Astrocyte of the cerebellum (primary cell): ENCODE results near the gene DNAJC25.

ENCODE experiments used
- DNase-seq: peaks from one replicate; pipeline ENCODE4 v3.0.0-alpha.2; 2011; ENCODE audit warnings: low read depth
- H3K4me3 ChIP-seq: 2 replicates; pipeline ENCODE4 v1.5.1; 2011; ENCODE audit warnings: mild to moderate bottlenecking, low read depth, low read length, moderate library complexity
- CTCF ChIP-seq: IDR thresholded peaks from 2 replicates; pipeline ENCODE4 v1.5.1; 2012; ENCODE audit warnings: low read length, low read depth, moderate library complexity, mild to moderate bottlenecking; ENCODE audit errors: missing control alignments
- in situ Hi-C: cut with HindIII; loops from 2 replicates; pipeline ENCODE4 v1.10.0; 2017; ENCODE audit warnings: low sequenced_read_pairs

Gene DNAJC25

GRCh38 chr9:111599092-111599954 is 31.8 kb upstream of the DNAJC25 start, which contains the start of gene PTGR1:
TSS of gene PTGR1 (minus strand) at chr9:111599647. CDS start at chr9:111597422, 2,225 bp downstream.
- DNase-seq, result peak; percentile 51
- in situ Hi-C loops, result no loop called here
- peak within 1 kb of the TSS; percentile 52 for H3K4me3 ChIP-seq
- no peak for TF ChIP-seq CTCF

DNA sequence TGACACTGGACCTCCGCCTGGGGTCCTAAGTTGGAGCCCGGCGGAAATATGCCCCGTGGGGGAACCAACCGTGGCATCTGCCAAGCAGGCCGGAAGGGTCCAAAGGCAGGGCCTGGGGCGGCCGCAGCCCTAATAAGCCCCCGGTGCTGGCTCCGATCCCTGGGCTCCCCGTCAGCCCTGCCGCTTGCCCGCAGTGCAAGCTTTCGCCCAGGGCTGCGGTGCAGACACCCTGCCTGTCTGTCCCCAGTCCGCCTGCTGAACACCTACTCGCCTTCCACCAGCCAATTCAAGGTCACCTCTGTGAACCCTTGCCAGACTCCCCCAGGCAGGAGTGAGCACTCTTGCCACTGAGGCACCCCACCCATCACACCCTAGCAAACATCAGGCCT is 31.2 kb upstream of the DNAJC25 start:
- in situ Hi-C loops, result no loop called here
- no peak for TF ChIP-seq CTCF
- DNase-seq, result no peak
- H3K4me3 ChIP-seq, result peak overlapping the region; percentile 52

DNA sequence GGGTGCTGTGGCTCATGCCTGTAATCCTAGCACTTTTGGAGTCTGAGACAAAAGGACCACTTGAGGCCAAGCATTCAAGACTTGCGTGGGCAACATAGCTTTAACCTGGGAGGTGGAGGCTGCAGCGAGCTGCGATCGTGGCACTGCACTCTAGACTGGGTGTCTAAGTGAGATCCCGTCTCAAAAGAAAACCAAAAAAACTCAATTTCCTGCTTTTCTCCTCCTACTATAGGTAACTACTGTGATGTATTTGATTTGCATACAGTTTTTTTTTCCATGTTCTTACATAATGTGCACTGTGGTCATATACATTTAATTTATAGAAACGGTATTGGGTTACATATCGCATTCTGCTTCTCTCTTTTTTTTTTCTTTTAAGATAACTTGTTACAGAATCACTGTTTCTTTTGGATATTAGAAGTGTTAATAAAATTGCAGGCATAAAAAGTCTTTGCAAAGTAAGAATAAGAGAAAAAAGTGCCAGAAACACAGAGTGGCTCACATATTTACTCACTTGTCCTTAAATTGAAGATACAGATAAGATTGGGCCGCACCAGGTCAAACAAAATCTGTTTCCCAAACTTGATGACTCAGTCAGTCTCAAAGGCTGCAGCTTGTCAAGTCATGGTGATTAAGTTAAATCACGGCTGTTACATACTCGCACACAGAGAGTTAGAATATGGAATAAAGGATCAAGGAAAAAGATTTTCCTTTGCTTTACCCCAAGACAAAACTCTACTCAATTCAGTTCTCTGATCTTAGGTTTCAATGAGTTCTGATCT is 29.7 kb upstream of the DNAJC25 start:
- no peak overlapping the region for H3K4me3 ChIP-seq
- no peak for DNase-seq
- in situ Hi-C loops, result no loop called here
- no peak for TF ChIP-seq CTCF

- TF ChIP-seq CTCF, result no peak
- in situ Hi-C loops, result no loop called here
Observed at GRCh38 chr9:111603041-111603440, 28.1 kb upstream of the DNAJC25 start.

DNA sequence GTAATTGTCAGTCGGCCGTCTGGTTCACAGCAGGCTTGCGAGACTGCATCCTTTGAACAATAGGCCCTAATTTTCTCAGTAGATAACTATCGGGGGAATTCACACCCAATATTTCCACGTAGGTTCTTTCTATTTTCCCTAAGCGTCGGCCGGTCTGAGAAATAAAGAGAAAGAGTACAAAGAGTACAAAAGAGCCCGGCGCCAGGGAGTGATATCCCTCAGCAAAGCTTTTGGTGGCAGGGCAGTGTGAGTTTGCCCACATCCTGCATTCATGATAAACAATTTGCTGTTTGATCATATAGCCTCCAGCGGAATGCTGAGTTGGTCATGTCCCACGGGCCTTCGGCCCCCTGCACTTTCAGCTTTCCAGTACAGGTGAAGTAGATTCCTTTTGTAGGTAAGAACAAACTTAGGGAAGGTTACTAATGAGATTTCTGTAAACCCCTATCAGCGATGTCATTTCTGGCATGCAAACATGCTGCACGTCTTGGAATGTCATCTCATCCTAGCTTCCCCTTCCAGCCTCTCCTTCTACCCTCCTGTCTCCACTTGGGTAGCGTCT is 27.0 kb upstream of the DNAJC25 start:
- DNase-seq, result no peak
- H3K4me3 ChIP-seq, result no peak overlapping the region
- no peak for TF ChIP-seq CTCF
- in situ Hi-C loops, result no loop called here

More at GRCh38 chr9:111603041-111603440, 28.1 kb upstream of the DNAJC25 start:
- H3K4me3 ChIP-seq, result no peak overlapping the region
- no peak for DNase-seq

GRCh38 chr9:111605041-111605559 is 26.0 kb upstream of the DNAJC25 start:
- TF ChIP-seq CTCF, result no peak
- in situ Hi-C loops, result no loop called here
- no peak for DNase-seq
- no peak overlapping the region for H3K4me3 ChIP-seq
